Neural cell (in vitro differentiated cells): ENCODE results near the gene EPC2.

Source experiments
- CTCF ChIP-seq: fragments of 450-650 bp; IDR thresholded peaks from 2 replicates; pipeline ENCODE4 v1.5.1; 2014; ENCODE audit warnings: antibody characterized with exemption, mild to moderate bottlenecking, moderate library complexity; ENCODE audit not compliant: poor library complexity, severe bottlenecking
- EP300 ChIP-seq: fragments of 450-650 bp; conservative IDR thresholded peaks from 2 replicates; pipeline ENCODE4 v1.6.1; 2014; ENCODE audit warnings: antibody characterized with exemption, mild to moderate bottlenecking, moderate library complexity; ENCODE audit not compliant: poor library complexity, severe bottlenecking
- EZH2 ChIP-seq: fragments of 200-600, 300-800 bp; shearing (Covaris generic), sonication (generic); IDR thresholded peaks from 2 replicates; pipeline ENCODE4 v1.6.1; 2014; ENCODE audit warnings: antibody characterized with exemption, low read length, borderline replicate concordance, mild to moderate bottlenecking; ENCODE audit not compliant: insufficient read depth, poor library complexity, severe bottlenecking
- MXI1 ChIP-seq: fragments of 450-650 bp; conservative IDR thresholded peaks from 2 replicates; pipeline ENCODE4 v1.6.1; 2014; ENCODE audit warnings: antibody characterized with exemption, mild to moderate bottlenecking; ENCODE audit not compliant: poor library complexity, severe bottlenecking
- POLR2AphosphoS5 ChIP-seq: IDR thresholded peaks from 2 replicates; pipeline ENCODE4 v1.6.1; 2012
- RAD21 ChIP-seq: fragments of 450-650 bp; conservative IDR thresholded peaks from 2 replicates; pipeline ENCODE4 v1.6.1; 2014; ENCODE audit warnings: antibody characterized with exemption, mild to moderate bottlenecking, moderate library complexity
- REST ChIP-seq: IDR thresholded peaks from 2 replicates; pipeline ENCODE4 v1.6.1; 2012; ENCODE audit warnings: borderline replicate concordance
- TAF1 ChIP-seq: IDR thresholded peaks from 2 replicates; pipeline ENCODE4 v1.6.1; 2012; ENCODE audit warnings: low read depth

- no peak for TF ChIP-seq CTCF
- TF ChIP-seq EP300: no peak
- no peak for TF ChIP-seq POLR2AphosphoS5
- no peak for TF ChIP-seq REST
- no peak for TF ChIP-seq MXI1
- no peak for TF ChIP-seq RAD21
- no peak for TF ChIP-seq EZH2
- TF ChIP-seq TAF1: no peak
Observed at GRCh38 chr2:148701039-148701438, 56.5 kb downstream of the EPC2 start.
